Raji (cell line): ENCODE measurements around the gene IL2RA.

Source experiments
- POLR2A ChIP-seq: IDR thresholded peaks from 2 replicates; pipeline ENCODE4 v1.6.1; 2011; ENCODE audit warnings: low read depth, low read length, control low read depth; ENCODE audit not compliant: insufficient read depth

The IL2RA gene

GRCh38 chr10:6014241-6014761 lies 47.9 kb downstream of the IL2RA start:
- no peak for TF ChIP-seq POLR2A

- no peak for TF ChIP-seq POLR2A
Observed at GRCh38 chr10:6013413-6014192, 48.6 kb downstream of the IL2RA start.

- no peak for TF ChIP-seq POLR2A
Observed at GRCh38 chr10:6012121-6012905, 49.9 kb downstream of the IL2RA start.

GRCh38 chr10:6011558-6011957 lies 50.6 kb downstream of the IL2RA start:
- no peak for TF ChIP-seq POLR2A

GRCh38 chr10:6010569-6010968 lies 51.6 kb downstream of the IL2RA start:
- no peak for TF ChIP-seq POLR2A

GRCh38 chr10:6009961-6010360 lies 52.2 kb downstream of the IL2RA start:
- no peak for TF ChIP-seq POLR2A

- TF ChIP-seq POLR2A: no peak
Observed at GRCh38 chr10:6009150-6009549, 53.0 kb downstream of the IL2RA start.

GRCh38 chr10:6008497-6009142 lies 53.5 kb downstream of the IL2RA start:
- TF ChIP-seq POLR2A: no peak

- TF ChIP-seq POLR2A: no peak
Observed at GRCh38 chr10:6006991-6007390, 55.2 kb downstream of the IL2RA start.

- no peak for TF ChIP-seq POLR2A
Observed at GRCh38 chr10:6006546-6006945, 55.6 kb downstream of the IL2RA start.

GRCh38 chr10:6005856-6006395 lies 56.2 kb downstream of the IL2RA start:
- no peak for TF ChIP-seq POLR2A

GRCh38 chr10:6002809-6003510 lies 59.2 kb downstream of the IL2RA start:
- no peak for TF ChIP-seq POLR2A

GRCh38 chr10:5999440-6000165 lies 62.6 kb downstream of the IL2RA start:
- TF ChIP-seq POLR2A: no peak

- no peak for TF ChIP-seq POLR2A
Observed at GRCh38 chr10:5996696-5997095, 65.5 kb downstream of the IL2RA start.
